H9 (cell line): ENCODE measurements around the gene NR3C2. TPM values are rescaled to one million over a fixed set of nuclear protein-coding genes. Genes with fewer than 3 reads are reported as not detected.

Experiments
- DNase-seq: peaks from one replicate; pipeline ENCODE4 v3.0.0-alpha.2; 2017
- H2AFZ ChIP-seq: one replicate; pipeline ENCODE4 v1.6.1; 2013; ENCODE audit warnings: mild to moderate bottlenecking, low read length, control low read depth, moderate library complexity
- H2AK5ac ChIP-seq: 2 replicates; pipeline ENCODE4 v1.6.1; 2013; ENCODE audit warnings: low read length, control low read depth, mixed read lengths; ENCODE audit not compliant: insufficient read length
- H2BK120ac ChIP-seq: one replicate; pipeline ENCODE4 v1.6.1; 2013; ENCODE audit warnings: low read depth, mild to moderate bottlenecking, low read length, control low read depth, inconsistent platforms; ENCODE audit not compliant: poor library complexity, severe bottlenecking
- H2BK12ac ChIP-seq: 2 replicates; pipeline ENCODE4 v1.6.1; 2013; ENCODE audit warnings: low read length, control low read depth, mixed read lengths, low read depth; ENCODE audit not compliant: insufficient read length
- H2BK15ac ChIP-seq: 2 replicates; pipeline ENCODE4 v1.6.1; 2013; ENCODE audit warnings: low read depth, low read length, control low read depth
- H2BK20ac ChIP-seq: one replicate; pipeline ENCODE4 v1.6.1; 2013; ENCODE audit warnings: low read depth, mild to moderate bottlenecking, low read length, control low read depth, inconsistent platforms; ENCODE audit not compliant: poor library complexity, severe bottlenecking
- H2BK5ac ChIP-seq: 2 replicates; pipeline ENCODE4 v1.6.1; 2013; ENCODE audit warnings: low read length, control low read depth, mixed read lengths; ENCODE audit not compliant: insufficient read length
- H3K14ac ChIP-seq: 2 replicates; pipeline ENCODE4 v1.6.1; 2013; ENCODE audit warnings: low read length, control low read depth; ENCODE audit not compliant: insufficient read depth
- H3K18ac ChIP-seq: 2 replicates; pipeline ENCODE4 v1.6.1; 2013; ENCODE audit warnings: low read depth, mild to moderate bottlenecking, mixed read lengths, low read length, control low read depth; ENCODE audit not compliant: insufficient read length
- H3K23ac ChIP-seq: 2 replicates; pipeline ENCODE4 v1.6.1; 2013; ENCODE audit warnings: low read length, control low read depth, mixed read lengths, low read depth; ENCODE audit not compliant: insufficient read length
- H3K23me2 ChIP-seq: 2 replicates; pipeline ENCODE4 v1.6.1; 2013; ENCODE audit warnings: low read depth, mild to moderate bottlenecking, mixed read lengths, low read length, control low read depth; ENCODE audit not compliant: insufficient read length, poor library complexity, severe bottlenecking
- H3K27ac ChIP-seq: 2 replicates; pipeline ENCODE4 v1.5.1; 2013; ENCODE audit warnings: low read length, control low read depth, mixed read lengths, low read depth; ENCODE audit not compliant: insufficient read length
- H3K27me3 ChIP-seq: 2 replicates; pipeline ENCODE4 v1.6.1; 2013; ENCODE audit warnings: low read length, control low read depth, inconsistent platforms; ENCODE audit not compliant: insufficient read depth
- H3K4ac ChIP-seq: 2 replicates; pipeline ENCODE4 v1.6.1; 2013; ENCODE audit warnings: low read depth, mild to moderate bottlenecking, control low read depth, inconsistent platforms, low read length, moderate library complexity
- H3K4me1 ChIP-seq: 2 replicates; pipeline ENCODE4 v1.6.1; 2013; ENCODE audit warnings: low read length, control low read depth, inconsistent platforms; ENCODE audit not compliant: insufficient read depth
- H3K4me2 ChIP-seq: 2 replicates; pipeline ENCODE4 v1.6.1; 2013; ENCODE audit warnings: low read length, control low read depth, mixed read lengths; ENCODE audit not compliant: insufficient read length, insufficient read depth
- H3K56ac ChIP-seq: 2 replicates; pipeline ENCODE4 v1.6.1; 2013; ENCODE audit warnings: low read depth, mild to moderate bottlenecking, mixed read lengths, low read length, control low read depth; ENCODE audit not compliant: insufficient read length
- H3K79me1 ChIP-seq: 2 replicates; pipeline ENCODE4 v1.6.1; 2013; ENCODE audit warnings: low read depth, mild to moderate bottlenecking, moderate library complexity, low read length, control low read depth, inconsistent platforms; ENCODE audit not compliant: insufficient read depth, poor library complexity, severe bottlenecking
- H3K79me2 ChIP-seq: 2 replicates; pipeline ENCODE4 v1.6.1; 2013; ENCODE audit warnings: low read length, control low read depth, inconsistent platforms; ENCODE audit not compliant: insufficient read depth
- H3K9ac ChIP-seq: 2 replicates; pipeline ENCODE4 v1.6.1; 2013; ENCODE audit warnings: low read length, control low read depth, mixed read lengths; ENCODE audit not compliant: insufficient read length; ENCODE audit errors: extremely low read depth
- H3K9me3 ChIP-seq: one replicate; pipeline ENCODE4 v1.6.1; 2013; ENCODE audit warnings: low read depth, low read length, inconsistent platforms; ENCODE audit not compliant: control insufficient read depth
- H3T11ph ChIP-seq: one replicate; pipeline ENCODE4 v1.6.1; 2013; ENCODE audit warnings: mild to moderate bottlenecking, low read length, control low read depth, inconsistent platforms
- H4K20me1 ChIP-seq: one replicate; pipeline ENCODE4 v1.6.1; 2013; ENCODE audit not compliant: control insufficient read depth, insufficient read length, insufficient read depth
- H4K5ac ChIP-seq: 2 replicates; pipeline ENCODE4 v1.6.1; 2013; ENCODE audit warnings: low read depth, mild to moderate bottlenecking, mixed read lengths, low read length, control low read depth; ENCODE audit not compliant: insufficient read length
- H4K8ac ChIP-seq: replicated peaks from 2 replicates; pipeline ENCODE4 v1.6.1; 2013; ENCODE audit warnings: low read length, control low read depth, mixed read lengths, low read depth; ENCODE audit not compliant: insufficient read length
- H4K91ac ChIP-seq: 2 replicates; pipeline ENCODE4 v1.6.1; 2013; ENCODE audit warnings: low read depth, mild to moderate bottlenecking, moderate library complexity, mixed read lengths, low read length, control low read depth; ENCODE audit not compliant: insufficient read length
- H3K27ac Mint-ChIP-seq, 3 experiments: 2 replicates in 2 of 3; 3 replicates in 1 of 3; pipeline ENCODE4 v1.8.0; 2020 to 2021; ENCODE audit warnings: mixed read lengths in 3 of 3, mild to moderate bottlenecking in 1 of 3, moderate library complexity in 1 of 3
- H3K27me3 Mint-ChIP-seq: 2 replicates; pipeline ENCODE4 v1.8.0; 2021; ENCODE audit warnings: low read depth, mild to moderate bottlenecking, moderate library complexity, mixed read lengths
- H3K36me3 Mint-ChIP-seq, 3 experiments: 2 replicates in 2 of 3; 3 replicates in 1 of 3; pipeline ENCODE4 v1.8.0; 2020 to 2021; ENCODE audit warnings: low read depth in 3 of 3, mixed read lengths in 3 of 3; ENCODE audit not compliant: insufficient read depth in 1 of 3
- H3K4me1 Mint-ChIP-seq, 2 experiments: 2 replicates each; pipeline ENCODE4 v1.8.0; 2020; ENCODE audit warnings: mixed read lengths in 2 of 2
- H3K4me3 Mint-ChIP-seq, 2 experiments: 2 replicates in 1 of 2; 3 replicates in 1 of 2; pipeline ENCODE4 v1.8.0; 2020 to 2021; ENCODE audit warnings: mild to moderate bottlenecking in 2 of 2, mixed read lengths in 2 of 2, moderate library complexity in 1 of 2
- H3K9me3 Mint-ChIP-seq, 2 experiments: 2 replicates in 1 of 2; 3 replicates in 1 of 2; pipeline ENCODE4 v1.8.0; 2020; ENCODE audit warnings: mild to moderate bottlenecking in 2 of 2, mixed read lengths in 2 of 2, moderate library complexity in 1 of 2
- CTCF ChIP-seq: fragments of 200-600 bp; sonication (generic); conservative IDR thresholded peaks from 3 replicates; pipeline ENCODE4 v1.8.0; 2021; ENCODE audit warnings: antibody characterized with exemption, mild to moderate bottlenecking
- WGBS: extraction: QIAGEN DNeasy Blood & Tissue Kit; methylation state at CpG from one replicate; pipeline ENCODE4 v1.1.7; 2013; ENCODE audit warnings: missing lambda C conversion rate, low lambda C conversion rate, mixed read lengths; ENCODE audit not compliant: insufficient read length; ENCODE audit errors: extremely low coverage; 5-methylcytosine and 5-hydroxymethylcytosine counted together
- total RNA-seq: library from RNA; stranded (reverse); gene quantifications from 2 replicates; pipeline ENCODE4 v1.2.1, GENCODE V29; 2021

NR3C2 gene
- total RNA-seq, 1 experiment from 2014 or later = 1.4 TPM

- H2BK12ac ChIP-seq = no peak overlapping the region
- no peak overlapping the region for H3T11ph ChIP-seq
- H3K14ac ChIP-seq = no peak overlapping the region
- TF ChIP-seq CTCF = no peak
- no peaks in the 10 kb centered on the region for H3K27me3 ChIP-seq
- H4K91ac ChIP-seq = no peak overlapping the region
- no peak overlapping the region for H2AK5ac ChIP-seq
- Mint-ChIP-seq H3K4me1 (no peaks in the 10 kb centered on the region), H3K4me3 (no peak overlapping the region), H3K27me3 (no peaks in the 10 kb centered on the region; the same call in 1 of the 2 replicates), H3K27ac (peak overlapping the region in 1 of 3 experiments; percentile 34; a peak in 1 of 7 replicates), H3K9me3 (no peaks in the 10 kb centered on the region), H3K36me3 (no peaks in the 10 kb centered on the region)
- H2BK15ac ChIP-seq = no peak overlapping the region
- no peak overlapping the region for H2BK120ac ChIP-seq
- no peaks in the 10 kb centered on the region for H3K4me1 ChIP-seq
- H3K56ac ChIP-seq = no peak overlapping the region
- no peaks in the 10 kb centered on the region for H3K23me2 ChIP-seq
- no peaks in the 10 kb centered on the region for H3K79me1 ChIP-seq
- WGBS = no CpG with 5 or more reads among the region's 3 CpGs
- H3K27ac ChIP-seq = no peak overlapping the region
- H2AFZ ChIP-seq = no peak overlapping the region
- no peaks in the 10 kb centered on the region for H3K9me3 ChIP-seq
- no peak overlapping the region for H3K4ac ChIP-seq
- H3K79me2 ChIP-seq = no peaks in the 10 kb centered on the region
- no peak overlapping the region for H3K9ac ChIP-seq
- H4K20me1 ChIP-seq = no peaks in the 10 kb centered on the region
- no peak overlapping the region for H2BK5ac ChIP-seq
- DNase-seq = no peak
- no peak overlapping the region for H3K23ac ChIP-seq
- no peak overlapping the region for H4K8ac ChIP-seq
- H3K18ac ChIP-seq = no peak overlapping the region
- H3K4me2 ChIP-seq = no peak overlapping the region
- no peak overlapping the region for H4K5ac ChIP-seq
- H2BK20ac ChIP-seq = no peak overlapping the region
Observed at GRCh38 chr4:148271166-148271565, 171.0 kb downstream of the NR3C2 start.
